Measurements from ENCODE around the gene LDLRAD4.

Gene LDLRAD4

GRCh38 chr18:13376841-13377351 is 158.3 kb downstream of the LDLRAD4 start:
- no peak for DNase-seq

GRCh38 chr18:13377496-13377895 is 158.9 kb downstream of the LDLRAD4 start:
- DNase-seq: no peak

GRCh38 chr18:13378150-13378549 is 159.6 kb downstream of the LDLRAD4 start:
- DNase-seq: no peak

- no peak for DNase-seq
Observed at GRCh38 chr18:13379062-13379865, 160.7 kb downstream of the LDLRAD4 start.

GRCh38 chr18:13379930-13380690 is 161.6 kb downstream of the LDLRAD4 start:
- no peak for DNase-seq

- no peak for DNase-seq
Observed at GRCh38 chr18:13380691-13381070, 162.1 kb downstream of the LDLRAD4 start.

GRCh38 chr18:13381331-13381730 is 162.8 kb downstream of the LDLRAD4 start:
- no peak for DNase-seq

- DNase-seq: no peak
Observed at GRCh38 chr18:13381944-13382365, 163.4 kb downstream of the LDLRAD4 start.

GRCh38 chr18:13382366-13382953 is 163.9 kb downstream of the LDLRAD4 start:
- DNase-seq: no peak

GRCh38 chr18:13382954-13383827 is 164.6 kb downstream of the LDLRAD4 start:
- DNase-seq: no peak

GRCh38 chr18:13386891-13387801 is 168.6 kb downstream of the LDLRAD4 start:
- no peak for DNase-seq

GRCh38 chr18:13387855-13388548 is 169.4 kb downstream of the LDLRAD4 start:
- no peak for DNase-seq

- no peak for DNase-seq
Observed at GRCh38 chr18:13388586-13389490, 170.3 kb downstream of the LDLRAD4 start.

- no peak for DNase-seq
Observed at GRCh38 chr18:13389491-13390131, 171.1 kb downstream of the LDLRAD4 start.

- DNase-seq: no peak
Observed at GRCh38 chr18:13390196-13390595, 171.6 kb downstream of the LDLRAD4 start.

- DNase-seq: no peak
Observed at GRCh38 chr18:13390711-13391110, 172.2 kb downstream of the LDLRAD4 start.

- DNase-seq: no peak
Observed at GRCh38 chr18:13392029-13392750, 173.6 kb downstream of the LDLRAD4 start.

- no peak for DNase-seq
Observed at GRCh38 chr18:13392899-13393298, 174.3 kb downstream of the LDLRAD4 start.
